Raji (cell line): Measurements from ENCODE around the gene FIP1L1.

ENCODE experiments used
- POLR2A ChIP-seq: IDR thresholded peaks from 2 replicates; pipeline ENCODE4 v1.6.1; 2011; ENCODE audit warnings: low read depth, low read length, control low read depth; ENCODE audit not compliant: insufficient read depth

FIP1L1 gene

DNA sequence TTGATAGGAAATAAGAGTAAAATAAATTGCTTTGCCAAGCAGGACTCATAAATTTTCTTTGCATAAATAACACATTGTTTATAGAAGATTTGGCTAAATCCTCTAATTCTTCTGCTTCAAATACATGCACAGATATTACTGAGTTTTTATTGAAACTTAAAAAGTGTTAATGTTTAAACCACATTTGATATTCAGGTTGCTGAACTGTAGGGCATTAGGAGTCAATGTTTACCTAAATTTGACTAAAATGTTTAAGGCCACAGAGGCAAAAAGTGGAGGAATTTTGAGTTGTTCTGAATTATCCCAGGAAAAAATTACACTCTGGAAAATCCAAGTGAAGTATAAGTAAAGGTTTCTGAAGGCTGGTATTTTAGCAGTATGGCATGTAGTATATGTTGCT, 78.7 kb downstream of the FIP1L1 start:
- TF ChIP-seq POLR2A = no peak

- no peak for TF ChIP-seq POLR2A
Measured at GRCh38 chr4:53459548-53459947, 82.1 kb downstream of the FIP1L1 start.

GRCh38 chr4:53461244-53461643, 83.8 kb downstream of the FIP1L1 start:
- no peak for TF ChIP-seq POLR2A

DNA sequence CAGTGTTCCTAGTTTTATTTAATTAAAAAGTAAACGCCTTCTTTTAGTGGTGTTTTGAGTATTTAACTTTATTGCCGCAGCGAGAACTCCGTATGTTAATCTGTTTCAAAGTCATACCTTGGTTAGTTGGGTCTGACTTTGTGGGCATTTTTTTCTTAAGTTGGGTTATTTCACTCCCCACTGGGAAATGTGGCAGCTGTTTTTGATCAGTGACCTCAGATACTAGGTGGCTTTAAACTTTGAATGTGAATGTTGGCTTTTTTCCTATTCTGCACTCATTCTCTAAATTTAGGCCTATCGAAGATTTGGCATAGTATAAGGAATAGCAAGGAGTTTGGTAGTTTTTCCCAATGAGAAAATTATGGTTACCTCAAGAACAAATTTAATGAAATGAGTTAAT, 85.9 kb downstream of the FIP1L1 start:
- TF ChIP-seq POLR2A = no peak

- no peak for TF ChIP-seq POLR2A
Measured at GRCh38 chr4:53465281-53465680, 87.8 kb downstream of the FIP1L1 start.

DNA sequence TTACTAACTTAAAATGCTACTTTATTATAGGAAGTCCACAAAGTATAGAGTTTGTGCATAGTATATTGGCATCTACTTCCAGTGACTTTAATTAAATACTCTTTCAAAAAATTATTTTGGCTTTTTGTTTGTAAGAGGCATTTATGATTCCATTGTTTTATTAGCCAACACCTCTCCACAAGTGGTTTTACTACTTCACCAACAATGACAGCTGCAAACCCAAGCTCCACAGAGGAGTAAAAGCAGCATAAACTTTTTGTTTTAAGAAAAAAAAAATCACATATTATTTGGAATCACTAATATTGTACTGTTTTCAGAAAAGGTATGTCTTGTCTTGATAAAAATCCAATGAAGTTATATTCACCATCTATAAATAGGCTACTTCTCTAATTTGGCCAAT, 88.5 kb downstream of the FIP1L1 start:
- no peak for TF ChIP-seq POLR2A

- no peak for TF ChIP-seq POLR2A
Measured at GRCh38 chr4:53476232-53477037, 99.0 kb downstream of the FIP1L1 start.

- TF ChIP-seq POLR2A = no peak
Measured at GRCh38 chr4:53477038-53477565, 99.7 kb downstream of the FIP1L1 start.

DNA sequence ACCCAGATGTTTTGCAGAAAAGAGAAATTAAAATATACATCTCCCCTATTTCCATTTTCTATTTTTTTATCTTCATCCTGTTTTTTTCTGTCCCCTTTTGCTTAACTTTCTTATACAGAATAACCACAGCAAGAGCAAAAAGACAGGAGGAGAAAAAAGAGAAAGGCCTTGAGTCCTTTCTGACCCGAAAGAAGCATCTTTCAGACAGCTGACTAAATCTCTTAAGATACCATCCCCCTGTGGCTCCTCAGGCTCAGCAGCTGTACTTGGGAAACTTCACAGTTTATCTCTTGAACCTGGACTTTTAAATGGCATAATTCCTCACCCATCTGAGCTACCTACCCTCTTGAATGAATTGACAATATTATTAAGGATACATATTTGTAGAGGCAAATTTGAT, 100.2 kb downstream of the FIP1L1 start:
- TF ChIP-seq POLR2A = no peak

GRCh38 chr4:53478671-53479456, 101.4 kb downstream of the FIP1L1 start:
- no peak for TF ChIP-seq POLR2A

GRCh38 chr4:53479736-53480525, 102.5 kb downstream of the FIP1L1 start:
- TF ChIP-seq POLR2A = no peak

- TF ChIP-seq POLR2A = no peak
Measured at GRCh38 chr4:53480909-53481308, 103.5 kb downstream of the FIP1L1 start.

DNA sequence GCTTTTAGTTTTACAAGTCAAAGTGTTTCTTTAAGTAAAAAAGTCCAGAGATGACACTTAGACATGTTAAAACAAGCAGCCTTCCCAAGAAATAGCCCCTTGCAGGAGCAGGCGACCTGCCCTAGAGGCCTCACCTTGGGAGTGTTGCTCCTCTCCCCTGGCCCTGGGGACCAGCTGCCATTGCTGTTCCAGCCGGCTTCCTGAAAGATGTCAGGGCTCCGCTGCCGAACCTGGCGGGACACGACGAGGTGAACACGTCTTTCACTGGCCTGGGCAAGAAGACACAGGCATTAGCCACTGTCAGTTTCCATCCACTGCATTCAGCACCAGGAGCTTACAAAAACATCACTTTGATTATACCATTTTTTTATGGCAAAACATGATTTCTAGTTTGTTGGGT, 104.1 kb downstream of the FIP1L1 start:
- no peak for TF ChIP-seq POLR2A

GRCh38 chr4:53483250-53483649, 105.8 kb downstream of the FIP1L1 start:
- no peak for TF ChIP-seq POLR2A

GRCh38 chr4:53484911-53485657, 107.6 kb downstream of the FIP1L1 start:
- no peak for TF ChIP-seq POLR2A

GRCh38 chr4:53485658-53486040, 108.2 kb downstream of the FIP1L1 start:
- no peak for TF ChIP-seq POLR2A
